K562 (cell line): ENCODE measurements around the gene TMC4. TPM values are rescaled to one million over a fixed set of nuclear protein-coding genes. Genes with fewer than 3 reads are reported as not detected.
"Not testable (repeated sequence)": the region's sequence is repeated elsewhere in the genome, so short reads cannot be mapped to it uniquely, and the experiment has no call there.

Experiments used
- ATAC-seq: fragments of 200-7000 bp; cut with Tn5 transposase; 3 replicates; pipeline ENCODE4 v1.9.1; 2020; ENCODE audit warnings: moderate library complexity
- BruUV-seq: library from RNA; stranded (reverse); fragments of 400-500 nt; replicated peaks from 2 replicates; lab custom pipeline; 2021; lab: Mats Ljungman, UMichigan
- CTCF ChIA-PET: fragments of 300-600 bp; formaldehyde crosslinking; extraction: SDS; loops from one replicate; lab custom pipeline; 2021; ENCODE audit warnings: low intra/inter-chr PET ratio; lab: Yijun Ruan, JAX
- POLR2A ChIA-PET: fragments of 300-600, 350-650 bp; sonication (Branson Sonifier 250); formaldehyde crosslinking; extraction: SDS; loops from one replicate; lab custom pipeline; 2021; ENCODE audit warnings: antibody characterized with exemption, inconsistent platforms; lab: Yijun Ruan, JAX
- DNase-seq, 4 experiments: peaks; one replicate each; pipeline versions ENCODE4 v3.0.0 to v3.0.0-alpha.2; 2011 to 2018; ENCODE audit warnings: low spot score in 3 of 4, mixed read lengths in 3 of 4; ENCODE audit errors: extremely low read depth in 1 of 4
- FAIRE-seq: peaks from 2 replicates; lab custom pipeline; 2011; peaks lifted over from hg19 to GRCh38; lab: Jason Lieb, UNC
- H2AFZ ChIP-seq: 2 replicates; pipeline ENCODE4 v1.6.0; 2011; ENCODE audit warnings: low read depth, low read length, control low read depth, inconsistent platforms
- H3K27ac ChIP-seq: fragments of 200-600 bp; 3 replicates; pipeline ENCODE4 v1.8.0; 2011; ENCODE audit warnings: low read depth, mild to moderate bottlenecking, control low read depth, inconsistent platforms, low read length, moderate library complexity, mixed read lengths; ENCODE audit errors: extremely low read depth
- H3K27me3 ChIP-seq, 2 experiments: fragments of 300-600 bp in 1 of 2; 2 replicates in 1 of 2; 3 replicates in 1 of 2; pipeline versions ENCODE4 v1.6.0 to v1.8.0; 2011; ENCODE audit warnings: inconsistent platforms in 2 of 2, low read length in 2 of 2, mild to moderate bottlenecking in 1 of 2, mixed read lengths in 1 of 2, moderate library complexity in 1 of 2; ENCODE audit not compliant: control insufficient read depth in 2 of 2, insufficient read depth in 2 of 2
- H3K36me3 ChIP-seq: fragments of 300-600 bp; 3 replicates; pipeline ENCODE4 v1.8.0; 2011; ENCODE audit warnings: mild to moderate bottlenecking, low read length, inconsistent platforms; ENCODE audit not compliant: control insufficient read depth, insufficient read depth
- H3K4me1 ChIP-seq, 2 experiments: fragments of 200-600 bp in 1 of 2; replicated peaks in 1 of 2; 2 replicates in 1 of 2; 3 replicates in 1 of 2; pipeline versions ENCODE4 v1.5.1 to v1.8.0; 2011; ENCODE audit warnings: inconsistent platforms in 2 of 2, low read length in 2 of 2, mild to moderate bottlenecking in 1 of 2, mixed read lengths in 1 of 2, moderate library complexity in 1 of 2; ENCODE audit not compliant: control insufficient read depth in 2 of 2, insufficient read depth in 2 of 2
- H3K4me2 ChIP-seq: 2 replicates; pipeline ENCODE4 v1.6.1; 2011; ENCODE audit warnings: low read length, control low read depth, inconsistent platforms, mixed read lengths; ENCODE audit not compliant: insufficient read depth
- H3K4me3 ChIP-seq: fragments of 200-600 bp; sonication (generic), shearing (Covaris generic); 2 replicates; pipeline ENCODE4 v1.5.1; 2016; ENCODE audit warnings: control low read depth, inconsistent platforms
- H3K79me2 ChIP-seq: fragments of 200-600 bp; 3 replicates; pipeline ENCODE4 v1.8.0; 2011; ENCODE audit warnings: low read length, inconsistent platforms; ENCODE audit not compliant: control insufficient read depth, insufficient read depth
- H3K9ac ChIP-seq, 2 experiments: 2 replicates each; pipeline versions ENCODE4 v1.6.0 to v1.6.1; 2011; ENCODE audit warnings: low read depth in 2 of 2, low read length in 2 of 2, control low read depth in 1 of 2, inconsistent platforms in 1 of 2, mild to moderate bottlenecking in 1 of 2, mixed read lengths in 1 of 2; ENCODE audit not compliant: insufficient read depth in 1 of 2
- H3K9me1 ChIP-seq: one replicate; pipeline ENCODE4 v1.6.0; 2011; ENCODE audit warnings: inconsistent platforms, mild to moderate bottlenecking, low read length, moderate library complexity; ENCODE audit not compliant: control insufficient read depth, insufficient read depth
- H3K9me3 ChIP-seq: replicated peaks from 2 replicates; pipeline ENCODE4 v1.5.1; 2011; ENCODE audit warnings: low read depth, low read length, inconsistent platforms; ENCODE audit not compliant: control insufficient read depth, insufficient read depth
- H4K20me1 ChIP-seq: replicated peaks from 2 replicates; pipeline ENCODE4 v1.6.1; 2011; ENCODE audit warnings: low read length, inconsistent platforms, mixed read lengths; ENCODE audit not compliant: control insufficient read depth, insufficient read depth
- CTBP1 ChIP-seq: fragments of 450-650 bp; IDR thresholded peaks from 2 replicates; pipeline ENCODE4 v1.6.1; 2016; ENCODE audit warnings: borderline replicate concordance
- EGR1 ChIP-seq: fragments of 450-650 bp; conservative IDR thresholded peaks from 2 replicates; pipeline ENCODE4 v1.6.1; 2017; ENCODE audit warnings: mild to moderate bottlenecking
- ID3 ChIP-seq, 2 experiments: fragments of 250-450 bp in 1 of 2; fragments of 450-650 bp in 1 of 2; sonication (Bioruptor Pico) in 1 of 2; IDR thresholded peaks; 2 replicates each; pipeline versions ENCODE4 v1.6.1 to v1.8.0; 2016 to 2021; ENCODE audit warnings: mild to moderate bottlenecking in 2 of 2, moderate library complexity in 2 of 2, missing compliant biosample characterization in 1 of 2, missing genetic modification characterization in 1 of 2
- JUNB ChIP-seq: fragments of 450-650 bp; formaldehyde crosslinking; conservative IDR thresholded peaks from 2 replicates; pipeline ENCODE4 v1.4.0; 2020; ENCODE audit warnings: mild to moderate bottlenecking
- KAT8 ChIP-seq: fragments of 450-650 bp; IDR thresholded peaks from 2 replicates; pipeline ENCODE4 v1.6.1; 2016; ENCODE audit warnings: low read depth, mild to moderate bottlenecking
- KLF10 ChIP-seq: fragments of 250-450 bp; sonication (Bioruptor Pico); IDR thresholded peaks from 2 replicates; pipeline ENCODE4 v1.6.1; 2021; ENCODE audit warnings: matching md5 sums
- NFRKB ChIP-seq: fragments of 450-650 bp; IDR thresholded peaks from 2 replicates; pipeline ENCODE4 v1.6.1; 2016; ENCODE audit warnings: low read depth
- PHF20 ChIP-seq: fragments of 450-650 bp; IDR thresholded peaks from 2 replicates; pipeline ENCODE4 v1.6.1; 2018; ENCODE audit not compliant: partially characterized antibody
- POLR2G ChIP-seq: fragments of 200-400 bp; formaldehyde crosslinking; IDR thresholded peaks from 2 replicates; pipeline ENCODE4 v1.6.1; 2017; ENCODE audit warnings: low read depth, mild to moderate bottlenecking, antibody characterized with exemption, low read length, moderate library complexity
- RHOXF2B ChIP-seq: fragments of 250-450 bp; sonication (Bioruptor Pico); conservative IDR thresholded peaks from 2 replicates; pipeline ENCODE4 v1.5.1; 2021
- TAF1 ChIP-seq: IDR thresholded peaks from 2 replicates; pipeline ENCODE4 v1.6.1; 2011; ENCODE audit warnings: mild to moderate bottlenecking, low read length, moderate library complexity; ENCODE audit not compliant: insufficient read depth, control insufficient read depth, severe bottlenecking; ENCODE audit errors: extremely low read depth
- THRAP3 ChIP-seq: fragments of 450-650 bp; IDR thresholded peaks from 2 replicates; pipeline ENCODE4 v1.6.1; 2016; ENCODE audit warnings: mild to moderate bottlenecking, inconsistent platforms, borderline replicate concordance
- TRIM28 ChIP-seq: fragments of 450-650 bp; IDR thresholded peaks from 2 replicates; pipeline ENCODE4 v1.6.1; 2017
- WGBS: fragments of 100-300 bp; shearing (Covaris generic); methylation state at CpG from one replicate; pipeline ENCODE4 v1.1.6; 2016; ENCODE audit warnings: low coverage, mixed read lengths; ENCODE audit not compliant: insufficient coverage; ENCODE audit errors: missing lambda C conversion rate; 5-methylcytosine and 5-hydroxymethylcytosine counted together
- in situ Hi-C: fragments of 300-500 bp; cut with MboI; formaldehyde crosslinking; loops from 4 replicates; pipeline ENCODE4 v1.15.0; 2018; ENCODE audit warnings: inconsistent platforms, mixed read lengths
- intact Hi-C: fragments of 100-400 bp; cut with micrococcal nuclease; formaldehyde crosslinking; loops from 2 replicates; pipeline ENCODE4 v1.14.2; 2022
- polyA plus RNA-seq, 8 experiments: library from polyadenylated mRNA; depleted of rRNA in 4 of 8; stranded (reverse) in 5 of 8; unstranded in 3 of 8; fragments of >200 nt; fragmentation: Nextera tagmentation in 2 of 8; fragmentation: Illumina TruSeq in 1 of 8; extraction: Ambion mirVana in 2 of 8; extraction: Trizol in 1 of 8; gene quantifications; 2 replicates each; pipeline versions ENCODE4 v1.2.1 to v1.2.3, GENCODE V29; 2011 to 2014; ENCODE audit warnings: inconsistent platforms in 1 of 8, missing spikeins in 1 of 8
- total RNA-seq, 7 experiments: library from RNA; depleted of rRNA in 6 of 7; stranded (reverse); fragments of >200 nt in 6 of 7; fragmentation: Illumina TruSeq in 2 of 7; extraction: Trizol in 2 of 7; gene quantifications; 2 replicates each; pipeline versions ENCODE4 v1.2.1 to v1.2.3, GENCODE V29; 2011 to 2021; ENCODE audit warnings: low replicate concordance in 1 of 7

The TMC4 gene
- total and polyA plus RNA-seq, 9 of the 15 experiments (the other 6 are each of a cell fraction or from before 2014, with no cell fraction given) = 0.12 to 0.79 (median 0.36) TPM; not detected in 2

GRCh38 chr19:54171736-54172431 is 1.1 kb downstream of the TMC4 start:
- H3K4me2 ChIP-seq, H3K9me3 ChIP-seq, in situ Hi-C loops, FAIRE-seq, H3K27me3 ChIP-seq, intact Hi-C loops, ATAC-seq, H3K9me1 ChIP-seq, H3K9ac ChIP-seq, H3K4me3 ChIP-seq, H4K20me1 ChIP-seq, H3K79me2 ChIP-seq, H3K27ac ChIP-seq, H2AFZ ChIP-seq, BruUV-seq: not testable (repeated sequence)
- Histone ChIP-seq H3K4me1 (peaks cover 2 to 46% of the 10 kb centered on the region in 2 experiments; a peak in 2 of 5 replicates), H3K36me3 (peaks cover 10% of the 10 kb centered on the region; the same call in 2 of the 3 replicates)
- peak; percentile 74 for TF ChIP-seq POLR2G
- DNase-seq = peak in 1 of 4 experiments; percentile 3
- 67% methylated on average over 13 of the region's 23 CpGs for WGBS
- CTCF ChIA-PET = interaction anchor here (5.9 kb wide), 1 partner anchor 59 kb away, joined by 37 read pairs; no protein-coding TSS in a partner anchor
- POLR2A ChIA-PET = interaction anchor here (0.7 to 2.1 kb wide), 5 partner anchors 18 to 77 kb away, joined by 3 to 12 read pairs (median 4); partner anchors contain the start of genes MBOAT7 and TSEN34

DNA sequence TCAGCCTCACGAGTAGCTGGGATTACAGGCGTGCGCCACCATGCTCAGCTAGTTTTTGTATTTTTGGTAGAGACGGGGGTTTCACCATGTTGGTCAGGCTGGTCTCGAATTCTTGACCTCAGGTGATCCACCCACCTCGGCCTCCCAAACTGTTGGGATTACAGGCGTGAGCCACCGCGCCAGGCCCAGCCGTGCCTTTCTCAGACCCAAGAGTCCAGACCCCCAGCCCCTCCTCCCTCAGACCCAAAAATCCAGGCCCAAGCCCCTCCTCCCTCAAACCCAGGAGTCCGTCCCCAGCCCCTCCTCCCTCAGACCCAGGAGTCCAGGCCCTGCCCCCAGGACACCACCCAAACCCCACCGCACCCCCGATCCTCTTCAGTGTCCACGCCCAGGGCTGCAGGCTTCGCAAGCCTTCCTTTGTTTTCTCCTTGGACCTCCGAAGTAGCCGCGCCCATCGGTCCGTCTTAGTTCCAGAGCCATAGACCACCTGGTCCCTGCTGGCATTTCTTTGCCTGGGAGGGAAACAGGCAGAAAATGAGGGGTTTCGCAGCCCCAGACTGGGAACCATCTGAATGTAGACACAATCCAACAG is 3.7 kb downstream of the TMC4 start:
- H3K36me3 ChIP-seq = no peaks in the 10 kb centered on the region
- intact Hi-C loops (loop anchor here (2.0 kb wide), 1 partner anchor 62 kb away; no protein-coding TSS in a partner anchor), in situ Hi-C loops (no loop called here)
- no peak overlapping the region for H2AFZ ChIP-seq
- 0 out of 4 replicates have a peak overlapping the region, but pooled peaks of 1 of the 2 experiments have one; percentile 17 for H3K9ac ChIP-seq
- no TSS peak for BruUV-seq
- TF ChIP-seq KLF10 (CRISPR knock-in tag) (no peak), CTBP1 (no peak), THRAP3 (no peak), TRIM28 (no peak), ID3 (CRISPR knock-in tag; IDR thresholded peaks at IDR 0.05) (no peak), ID3 (tag; IDR thresholded peaks at IDR 0.05) (no peak), TAF1 (no peak), EGR1 (no peak), RHOXF2B (no peak), NFRKB (no peak), KAT8 (no peak), PHF20 (no peak), JUNB (CRISPR knock-in tag) (no peak)
- WGBS = 76% methylated on average over 17 of the region's 21 CpGs
- no peaks in the 10 kb centered on the region for H3K27me3 ChIP-seq
- no peaks in the 10 kb centered on the region for H3K79me2 ChIP-seq
- no peak for FAIRE-seq
- H3K4me2 ChIP-seq = no peak overlapping the region
- no peak overlapping the region for H3K27ac ChIP-seq
- ChIA-PET CTCF (interaction anchor here (0.7 to 5.9 kb wide), 4 partner anchors 62 to 100 kb away, joined by 3 to 37 read pairs (median 5); no protein-coding TSS in a partner anchor), POLR2A (no interaction called here)
- H3K9me1 ChIP-seq = no peaks in the 10 kb centered on the region
- no peak for ATAC-seq
- H3K9me3 ChIP-seq = no peaks in the 10 kb centered on the region
- DNase-seq = no peak
- no peak overlapping the region for H3K4me3 ChIP-seq
- H4K20me1 ChIP-seq = 0 out of 2 replicates have a peak, but pooled peaks cover 10% of the 10 kb centered on the region
- H3K4me1 ChIP-seq = peaks cover 2 to 52% of the 10 kb centered on the region in 2 experiments; a peak in 2 of 5 replicates
